SK-MEL-5 (cell line): ENCODE measurements around the gene DTX2. TPM values are rescaled to one million over a fixed set of nuclear protein-coding genes. Genes with fewer than 3 reads are reported as not detected.
"Not testable (repeated sequence)": the region's sequence is repeated elsewhere in the genome, so short reads cannot be mapped to it uniquely, and the experiment has no call there.

ENCODE experiments used
- DNase-seq: peaks from one replicate; pipeline ENCODE4 v3.0.0-alpha.2; 2016; ENCODE audit warnings: low read depth, low spot score
- in situ Hi-C: cut with HindIII; loops from 2 replicates; pipeline ENCODE4 v1.10.0; 2016; ENCODE audit warnings: low sequenced_read_pairs, high pct_unique_total_duplicates, low pct_unique_long_range_greater_than_20kb
- small RNA-seq, 2 experiments: library from RNA; depleted of rRNA; stranded (forward); fragments of <200 nt; gene quantifications; one replicate each; pipeline ENCODE3, GENCODE V24; 2014
- total RNA-seq: library from RNA; depleted of rRNA; stranded (reverse); fragments of >200 nt; shearing (Covaris generic); gene quantifications from 2 replicates; pipeline ENCODE4 v1.2.3, GENCODE V29; 2014; rRNA removed

The DTX2 gene
- total RNA-seq, 1 experiment from 2014 or later: 12.8 TPM

DNA sequence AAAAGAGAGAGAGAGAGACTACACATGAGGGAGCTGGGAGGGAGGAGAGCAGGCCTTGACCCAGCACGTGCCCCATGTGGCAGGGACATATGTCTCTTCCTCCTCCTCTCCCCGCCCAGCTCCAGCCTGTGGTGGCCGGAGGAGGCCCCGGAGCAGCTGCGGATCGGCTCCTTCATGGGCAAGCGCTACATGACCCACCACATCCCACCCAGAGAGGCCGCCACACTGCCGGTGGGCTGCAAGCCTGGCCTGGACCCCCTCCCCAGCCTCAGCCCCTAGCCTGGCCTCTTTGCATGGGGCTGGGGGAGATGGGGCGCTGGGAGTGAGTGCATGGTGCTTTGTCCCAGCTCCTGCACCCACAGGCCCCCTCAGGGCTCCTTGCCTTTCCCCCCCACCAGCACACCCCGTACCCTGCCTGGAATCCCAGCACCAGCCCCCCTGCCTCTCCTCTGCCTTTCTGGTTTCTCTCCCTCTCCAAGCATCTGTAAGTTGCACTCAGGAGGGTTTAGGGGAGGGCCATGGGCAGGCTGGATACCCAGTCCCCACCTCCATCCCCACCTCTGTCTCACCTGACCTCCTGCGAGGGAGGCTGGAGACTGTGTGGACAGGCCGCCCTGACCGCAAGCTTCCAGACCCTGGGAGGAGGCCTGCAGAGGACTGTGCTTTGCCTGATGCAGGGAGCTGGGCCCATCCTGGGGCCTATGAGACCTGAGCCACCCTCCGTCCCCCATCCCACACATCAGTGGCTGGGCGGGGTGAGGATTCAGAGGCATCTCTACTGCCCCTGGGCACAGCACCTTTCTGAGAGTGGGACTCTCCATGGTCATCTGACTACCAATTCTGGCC, 53.6 kb downstream of the DTX2 start:
- in situ Hi-C loops: no loop called here

DNA sequence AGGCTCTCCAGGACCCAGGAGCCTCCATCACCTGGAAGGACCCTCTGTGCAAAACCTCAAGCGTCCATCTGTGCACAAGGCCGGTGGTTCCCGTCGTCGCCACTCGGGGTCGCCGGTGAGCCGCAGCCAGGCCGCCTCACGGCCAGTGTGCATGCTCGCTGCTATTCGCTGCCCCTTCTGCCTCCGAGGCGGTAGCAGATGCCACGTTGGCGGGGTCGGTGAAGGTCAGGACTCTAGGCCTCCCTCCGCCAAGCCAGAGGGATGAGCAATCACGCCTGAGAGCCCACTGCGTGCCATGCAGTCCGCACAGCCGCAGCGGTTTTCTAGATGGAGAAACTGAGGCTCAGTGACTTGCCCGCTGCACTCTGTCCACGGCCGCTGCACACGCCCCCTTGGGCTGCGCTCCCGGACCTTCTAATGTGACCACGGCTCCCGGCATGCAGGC, 54.5 kb downstream of the DTX2 start:
- in situ Hi-C loops: no loop called here
- peak; percentile 51 for DNase-seq

More for the DNA sequence above, 53.6 kb downstream of the DTX2 start:
- DNase-seq: no peak

DNA sequence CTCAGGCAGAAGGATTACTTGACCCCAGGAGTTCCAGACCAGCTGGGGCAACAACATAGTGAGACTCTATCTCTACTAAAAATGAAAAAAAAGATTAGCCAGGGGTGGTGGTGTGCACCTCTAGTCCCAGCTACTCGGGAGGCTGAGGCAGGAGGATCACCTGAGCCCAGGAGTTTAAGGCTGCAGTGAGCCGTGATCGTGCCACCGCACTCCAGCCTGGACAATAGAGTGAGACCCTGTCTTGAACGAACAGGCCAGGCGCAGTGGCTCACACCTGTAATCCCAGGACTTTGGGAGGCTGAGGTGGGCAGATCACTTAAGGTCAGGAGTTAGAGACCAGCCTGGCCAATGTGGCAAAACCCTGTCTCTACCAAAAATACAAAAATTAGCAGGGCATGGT, 55.4 kb downstream of the DTX2 start:
- DNase-seq, in situ Hi-C loops: not testable (repeated sequence)

DNA sequence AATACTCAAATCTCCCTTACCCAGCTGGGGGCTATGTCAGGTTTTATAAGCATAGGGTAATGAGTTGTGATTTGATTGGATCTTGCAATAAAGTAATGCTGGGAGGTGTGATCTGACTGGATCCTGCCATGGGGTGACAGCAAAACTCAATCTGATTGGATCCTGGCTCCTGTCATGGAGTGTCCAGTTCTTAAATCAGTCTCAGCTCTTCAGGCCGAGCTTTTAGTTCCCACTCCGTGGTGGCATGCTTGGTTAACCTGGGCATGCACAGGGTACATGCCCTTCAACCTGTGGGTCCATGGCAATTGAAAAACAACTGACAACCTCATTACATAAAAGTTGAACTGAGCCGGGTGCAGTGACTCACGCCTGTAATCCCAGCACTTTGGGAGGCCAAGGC, 64.7 kb downstream of the DTX2 start:
- DNase-seq, in situ Hi-C loops: not testable (repeated sequence)

DNA sequence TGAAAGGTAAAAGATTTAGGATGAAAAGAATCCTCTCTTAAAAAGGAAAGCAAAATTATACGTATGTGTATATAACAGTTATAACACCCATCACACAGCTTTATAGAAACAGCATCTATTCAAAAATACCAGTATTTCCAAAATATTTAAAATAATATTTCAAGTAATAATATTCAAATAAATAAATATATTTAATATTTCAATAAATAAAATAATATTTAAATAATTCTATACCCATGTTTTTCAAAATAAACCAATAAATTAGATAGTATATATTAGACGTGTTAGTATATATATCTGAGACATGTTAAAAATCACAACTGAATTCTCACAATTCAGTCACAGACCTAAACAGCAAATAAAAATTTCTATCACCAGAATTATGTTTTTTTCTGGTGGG, 70.1 kb downstream of the DTX2 start:
- in situ Hi-C loops, DNase-seq: not testable (repeated sequence)

DNA sequence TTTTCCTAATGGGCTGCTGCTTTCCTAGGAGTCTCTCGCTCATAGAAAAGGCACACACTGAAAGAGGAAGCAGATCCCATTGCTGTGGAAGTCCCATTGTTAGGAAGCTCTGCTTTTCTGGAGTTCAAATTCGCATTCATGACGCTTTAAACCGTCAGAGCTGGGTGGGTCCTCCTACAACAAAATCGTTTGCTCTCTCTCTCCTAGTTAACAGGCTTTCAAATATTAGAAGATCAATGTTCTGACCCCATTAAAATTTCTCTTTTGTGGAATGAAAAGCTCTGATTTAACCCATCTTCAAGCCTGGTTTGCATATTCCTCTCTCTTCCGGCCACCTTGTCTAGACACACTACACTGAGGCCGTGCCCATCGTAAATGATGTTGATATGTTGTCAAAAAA, 81.7 kb downstream of the DTX2 start, which contains the start of gene SPDYE16:
TSS of gene SPDYE16 (minus strand) at position 101 of the 400 bp plus-strand sequence. CDS start 1,838 bp downstream, outside the sequence.
- in situ Hi-C loops, DNase-seq: not testable (repeated sequence)

DNA sequence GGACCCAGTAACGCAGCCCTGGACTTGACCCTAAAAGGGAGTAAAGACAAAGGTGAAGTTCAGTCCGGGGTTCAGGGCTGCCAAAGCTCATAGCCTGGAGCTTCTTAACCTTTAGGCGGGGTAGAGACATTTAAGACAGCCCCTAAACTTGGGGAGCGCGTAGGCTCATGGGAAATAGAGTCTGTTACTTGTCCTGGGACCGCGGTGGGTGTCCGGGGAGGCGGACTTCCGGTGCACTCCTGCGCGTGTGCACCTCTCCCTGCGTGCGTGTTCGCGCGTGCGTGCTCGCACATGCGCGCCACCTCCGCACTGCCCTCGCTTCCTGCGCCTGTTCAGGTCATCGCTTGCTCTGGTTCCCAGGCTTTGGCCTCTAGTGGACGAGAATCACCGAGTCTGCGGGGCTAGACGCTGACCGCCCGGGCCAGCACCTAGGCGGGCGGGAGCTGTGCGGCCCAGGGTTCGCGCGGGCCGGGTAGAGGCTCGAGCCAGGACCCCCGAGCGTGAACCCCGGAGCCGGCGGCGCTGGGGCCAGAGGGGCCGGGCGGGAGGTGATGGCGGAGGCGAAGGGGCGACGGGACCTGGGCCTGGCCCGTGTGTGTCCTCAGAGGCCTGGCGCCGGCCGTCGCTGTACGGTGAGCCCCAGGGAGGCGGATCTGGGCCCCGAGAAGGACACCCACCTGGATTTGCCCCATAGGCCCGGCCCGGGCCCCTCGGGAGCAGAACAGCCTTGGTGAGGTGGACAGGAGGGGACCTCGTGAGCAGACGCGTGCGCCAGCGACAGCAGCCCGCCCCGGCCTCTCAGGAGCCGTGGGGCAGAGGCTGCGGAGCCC, 87.7 kb downstream of the DTX2 start:
- peak; percentile 89 for DNase-seq
- in situ Hi-C loops: not testable (repeated sequence)

DNA sequence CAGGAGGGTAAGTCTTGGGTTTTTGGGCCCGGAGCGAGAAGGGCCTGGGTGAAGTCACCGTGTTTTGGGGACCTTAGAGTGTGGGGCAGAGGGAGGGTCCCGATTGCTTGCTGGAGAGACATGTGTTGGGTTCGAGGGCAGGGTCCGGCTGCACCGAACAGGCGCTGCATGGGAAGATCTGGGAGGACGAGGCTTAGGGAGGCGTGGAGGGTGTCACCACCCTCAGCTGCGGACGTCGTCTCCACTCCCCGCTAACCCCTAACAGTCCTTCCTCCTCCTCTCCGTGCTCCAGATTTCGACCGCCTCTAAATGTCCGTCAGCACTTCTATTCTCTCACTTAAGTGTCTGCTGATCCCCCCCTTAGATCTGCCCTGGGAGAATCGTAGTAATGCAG, 88.3 kb downstream of the DTX2 start:
- in situ Hi-C loops, DNase-seq: not testable (repeated sequence)

DNA sequence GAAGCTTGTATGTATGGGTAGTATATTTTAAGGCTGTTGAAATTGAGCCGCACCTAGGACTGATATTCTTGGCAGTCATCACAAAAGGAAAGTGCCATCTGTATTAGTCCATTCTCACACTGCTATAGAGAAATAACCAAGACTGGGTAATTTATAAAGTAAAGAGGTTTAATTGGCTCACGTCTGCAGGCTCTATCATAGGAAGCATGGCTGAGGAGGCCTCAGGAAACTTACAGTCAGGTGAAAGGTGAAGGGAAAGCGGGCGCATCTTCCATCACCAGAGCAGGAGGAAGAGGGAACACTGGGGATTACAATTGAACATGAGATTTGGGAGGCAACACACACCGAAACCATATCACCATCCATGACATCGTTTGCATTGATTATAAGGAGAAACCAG, 90.5 kb downstream of the DTX2 start:
- DNase-seq, in situ Hi-C loops: not testable (repeated sequence)

Small RNA genes lying within 50 kb of the gene (small RNA-seq; reads per million reads assigned to genes)
- 0 reads per million in 2 experiments for gene RF00019

Other genes with a start within 250 kb of the DTX2 start
- 84.7 and 92.2 TPM in 2 replicates for gene HSPB1, start 159.0 kb upstream of the DTX2 start, total RNA-seq
- gene YWHAG, start 102.7 kb upstream of the DTX2 start, total RNA-seq: 69.0 and 74.5 TPM in 2 replicates
- 0.59 and 0.77 TPM in 2 replicates for gene SSC4D, start 52.0 kb upstream of the DTX2 start, total RNA-seq
- gene ZP3, start 36.8 kb upstream of the DTX2 start, total RNA-seq: 5.0 and 6.6 TPM in 2 replicates
- gene UPK3B, start 48.8 kb downstream of the DTX2 start, total RNA-seq: not detected in 2 replicates
- not detected in 2 replicates for gene SPDYE16, start 81.6 kb downstream of the DTX2 start, total RNA-seq
- gene POMZP3, start 165.6 kb downstream of the DTX2 start, total RNA-seq: 4.5 and 8.2 TPM in 2 replicates